ENCODE measurements around the gene CXorf58.
"Not testable (repeated sequence)": the region's sequence is repeated elsewhere in the genome, so short reads cannot be mapped to it uniquely, and the experiment has no call there.

The CXorf58 gene

DNA sequence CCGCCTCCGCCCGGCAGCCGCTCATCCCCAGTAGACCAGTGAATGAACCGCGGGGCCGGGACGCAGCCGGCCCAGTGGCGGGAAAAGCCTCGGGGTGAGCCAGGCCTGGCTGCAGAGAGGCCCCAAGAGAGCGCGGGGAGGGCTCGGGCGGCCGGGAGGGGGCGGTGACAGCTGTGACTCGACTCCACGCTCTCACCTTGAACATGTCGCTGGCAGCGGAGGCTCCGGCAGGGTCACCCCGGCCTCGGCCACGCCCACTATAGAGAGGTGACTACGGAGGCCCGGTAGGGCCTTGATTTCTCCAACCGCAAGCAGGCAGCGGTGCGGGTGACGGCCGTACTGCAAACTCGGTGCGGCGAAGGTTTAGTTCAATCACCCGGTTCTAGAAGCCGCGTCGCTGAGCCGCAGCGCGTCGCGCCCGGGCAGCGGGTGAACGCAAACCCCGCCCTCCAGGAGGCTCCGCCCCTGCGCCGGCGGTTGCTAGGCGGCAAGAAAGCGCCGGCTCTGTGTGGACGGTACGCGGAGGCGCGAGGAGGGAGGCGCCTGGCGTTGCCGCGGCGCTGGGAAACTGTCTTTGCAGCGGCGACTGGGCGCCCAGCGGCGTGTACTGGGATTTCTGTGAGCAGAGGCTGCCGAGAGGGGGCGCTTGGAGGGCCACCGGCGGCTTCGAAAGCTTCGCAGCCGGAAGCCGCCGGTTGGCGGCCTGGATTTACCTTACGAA lies at the start of gene CXorf58, which contains the start of gene APOO:
CXorf58 (plus strand) TSS at position 509 of the 721 bp plus-strand sequence. CDS start 2,297 bp downstream, outside the sequence.
APOO (minus strand) TSS at position 441 of the 721 bp plus-strand sequence; CDS start at position 205, 236 bp downstream.
- peak; percentile 94 for DNase-seq

DNA sequence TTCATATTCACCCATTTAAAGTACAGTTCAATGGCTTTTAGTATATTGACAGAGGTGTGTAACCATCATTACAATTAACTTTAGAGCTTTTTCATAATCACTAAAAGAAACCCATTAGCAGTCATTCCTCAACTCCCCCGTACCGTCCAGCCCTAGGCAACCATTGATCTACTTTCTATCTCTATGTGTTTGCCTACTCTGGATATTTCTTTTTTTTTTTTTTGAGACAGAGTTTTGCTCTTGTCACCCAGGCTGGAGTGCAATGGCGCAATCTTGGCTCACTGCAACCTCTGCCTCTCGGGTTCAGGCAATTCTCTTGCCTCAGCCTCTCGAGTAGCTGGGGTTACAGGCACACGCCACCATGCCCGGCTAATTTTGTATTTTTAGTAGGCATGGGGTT lies 48.6 kb upstream of the CXorf58 start:
- not testable (repeated sequence) for DNase-seq

DNA sequence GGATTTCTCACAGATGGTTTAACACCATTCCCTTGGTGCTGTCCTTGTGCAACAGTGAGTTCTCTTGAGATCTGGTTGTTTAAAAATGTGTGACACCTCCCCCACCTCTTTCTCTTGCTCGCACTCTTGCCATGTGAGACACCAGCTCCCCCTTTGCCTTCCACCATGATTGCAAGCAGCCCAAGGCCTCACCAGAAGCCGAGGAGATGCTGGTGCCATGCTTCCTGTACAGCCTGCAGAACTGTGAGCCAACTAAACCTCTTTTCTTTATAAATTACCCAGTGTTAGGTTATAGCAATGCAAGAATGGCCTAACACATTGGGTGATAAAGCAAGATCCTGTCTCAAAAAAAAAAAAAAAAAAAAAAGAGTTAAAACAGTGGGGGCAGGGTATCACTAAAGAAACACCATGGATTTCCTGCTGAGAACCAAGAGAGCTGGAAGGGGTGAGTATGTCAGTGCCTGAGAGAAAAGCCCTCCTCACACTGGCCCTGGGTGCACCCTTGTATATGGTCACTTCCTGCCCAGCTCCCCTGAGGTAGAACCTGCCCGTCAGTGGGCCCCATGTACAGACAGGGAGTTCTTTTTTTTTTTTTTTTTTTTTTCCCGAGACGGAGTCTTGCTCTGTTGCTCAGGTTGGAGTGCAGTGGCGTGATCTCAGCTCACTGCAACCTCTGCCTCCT lies 46.5 kb upstream of the CXorf58 start:
- DNase-seq: no peak

- DNase-seq: peak; percentile 16
These were observed 45.9 kb upstream of the CXorf58 start for GRCh38 chrX:23861952-23862351.

- no peak for DNase-seq
These were observed 43.0 kb upstream of the CXorf58 start for GRCh38 chrX:23864742-23865326.

DNA sequence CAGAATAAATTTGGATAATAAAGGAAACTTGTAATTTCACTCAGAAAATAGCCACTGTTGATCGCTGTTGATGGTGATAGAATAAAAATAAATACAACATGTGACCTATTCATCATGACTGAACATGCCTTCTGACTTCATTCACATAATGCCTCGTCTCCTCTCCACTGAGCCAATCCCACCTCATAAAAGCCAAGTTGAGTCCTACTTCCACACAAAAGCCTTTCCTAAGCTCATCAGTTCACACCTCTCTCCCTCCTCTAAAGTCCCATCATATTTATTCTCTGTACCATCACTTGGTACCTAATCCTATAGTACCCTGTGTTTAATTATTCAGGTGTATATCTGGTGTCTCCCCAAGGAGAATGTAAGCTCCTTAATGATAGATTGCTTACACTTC lies 37.8 kb upstream of the CXorf58 start:
- no peak for DNase-seq

DNA sequence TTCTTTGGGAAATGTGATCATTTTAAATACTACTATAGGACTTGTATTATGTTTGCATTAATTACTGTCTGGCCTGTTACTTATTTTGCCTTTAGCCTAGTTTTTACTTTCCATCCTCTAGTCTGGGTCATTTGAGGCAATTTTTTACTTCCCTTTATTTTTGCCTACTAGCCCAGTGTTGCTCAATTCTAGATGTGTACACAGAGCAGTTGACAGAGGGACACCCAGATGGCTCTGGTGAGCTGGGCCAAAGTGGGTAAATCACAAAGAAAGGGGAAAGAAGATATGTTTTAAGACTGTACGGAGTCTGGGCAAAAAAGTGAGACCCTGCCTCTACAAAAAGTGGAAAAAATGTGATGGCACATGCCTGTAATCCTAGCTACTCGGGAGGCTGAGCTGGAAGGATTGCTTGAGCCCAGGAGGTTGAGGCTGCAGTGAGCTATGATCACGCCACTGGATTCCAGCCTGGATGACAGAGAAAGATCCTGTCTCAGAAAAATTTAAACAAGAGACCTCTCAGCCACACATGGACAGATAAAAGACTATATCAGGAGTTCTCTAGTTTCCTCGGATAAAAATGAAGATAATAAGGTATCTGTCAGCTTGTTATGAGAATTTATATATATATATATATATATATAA lies 35.8 kb upstream of the CXorf58 start:
- DNase-seq: no peak

GRCh38 chrX:23879380-23880090 lies 28.3 kb upstream of the CXorf58 start:
- DNase-seq: no peak

DNA sequence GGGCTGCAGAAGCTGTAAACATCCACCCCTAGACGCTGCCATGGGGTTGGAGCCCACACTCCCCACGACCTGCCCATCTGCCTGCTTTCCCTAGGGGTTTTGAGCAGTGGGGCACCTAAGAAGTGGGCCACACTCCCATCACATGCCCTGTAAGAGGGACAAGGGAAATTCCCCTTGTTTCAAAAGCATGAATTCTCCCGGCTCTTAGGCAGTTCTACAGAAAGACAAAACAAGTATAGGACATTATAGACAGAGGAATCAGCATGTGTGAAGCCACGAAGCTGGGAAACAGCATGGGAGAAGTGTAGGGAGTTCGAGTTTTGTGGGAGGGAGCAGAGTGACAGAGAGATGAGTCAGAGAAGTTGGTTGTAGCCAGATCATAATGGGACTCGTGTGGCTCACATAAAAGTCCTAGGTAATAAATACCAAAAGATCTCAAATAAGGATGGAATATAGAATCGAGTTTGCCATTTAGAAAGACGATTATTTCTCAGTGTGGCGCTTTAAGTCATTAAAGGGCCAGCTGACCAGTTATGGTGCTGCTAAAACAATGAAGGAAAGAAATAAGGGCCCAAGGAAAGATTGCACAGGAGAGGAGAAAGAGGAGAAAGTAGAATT lies 24.0 kb upstream of the CXorf58 start:
- no peak for DNase-seq

DNA sequence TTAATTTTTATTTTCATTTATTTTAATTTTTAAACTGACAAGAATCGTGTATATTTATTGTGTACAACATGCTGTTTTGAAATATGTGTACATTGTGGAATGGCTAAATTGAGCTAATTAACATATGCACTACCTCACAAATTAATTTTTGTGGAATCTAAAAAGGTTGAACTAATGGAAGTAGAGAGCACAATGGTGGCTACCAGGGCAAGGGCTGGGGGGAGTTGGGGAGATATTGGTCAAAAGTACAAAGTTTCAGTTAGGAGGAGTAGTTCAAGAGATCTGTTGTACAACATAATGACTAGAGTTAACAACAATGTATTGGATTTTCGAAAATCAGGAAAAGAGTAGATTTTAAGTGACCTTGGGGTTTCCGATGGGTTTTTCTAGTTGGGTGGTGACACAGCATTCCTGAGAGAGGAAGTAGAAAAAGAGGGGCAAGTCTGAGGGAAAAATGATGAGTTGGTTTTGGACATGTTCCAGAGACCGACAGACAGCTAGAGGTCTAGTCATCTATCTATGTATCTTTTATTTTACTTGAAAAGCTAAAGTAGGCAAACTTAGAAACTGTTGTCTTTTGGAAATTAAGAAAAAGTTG lies 23.3 kb upstream of the CXorf58 start:
- DNase-seq: no peak

DNA sequence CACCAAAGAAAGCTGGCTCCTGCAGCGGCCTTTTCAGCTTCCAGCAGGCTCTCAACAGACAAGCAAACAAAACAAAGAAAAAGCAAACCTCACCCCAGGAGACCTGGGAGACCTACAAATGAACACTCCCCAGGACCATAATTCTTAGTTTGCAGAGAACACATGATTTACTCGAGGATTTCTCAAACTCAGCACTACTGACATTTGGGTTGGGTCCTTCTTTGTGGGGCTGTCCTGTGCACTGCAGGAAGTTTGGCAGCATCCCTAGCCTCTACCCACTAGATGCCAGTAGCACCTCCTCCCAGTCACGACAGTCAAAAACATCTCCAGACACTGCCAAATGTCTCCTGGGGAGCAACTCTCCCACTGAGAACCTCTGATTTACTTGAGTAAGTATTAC lies 22.0 kb upstream of the CXorf58 start:
- no peak for DNase-seq

DNA sequence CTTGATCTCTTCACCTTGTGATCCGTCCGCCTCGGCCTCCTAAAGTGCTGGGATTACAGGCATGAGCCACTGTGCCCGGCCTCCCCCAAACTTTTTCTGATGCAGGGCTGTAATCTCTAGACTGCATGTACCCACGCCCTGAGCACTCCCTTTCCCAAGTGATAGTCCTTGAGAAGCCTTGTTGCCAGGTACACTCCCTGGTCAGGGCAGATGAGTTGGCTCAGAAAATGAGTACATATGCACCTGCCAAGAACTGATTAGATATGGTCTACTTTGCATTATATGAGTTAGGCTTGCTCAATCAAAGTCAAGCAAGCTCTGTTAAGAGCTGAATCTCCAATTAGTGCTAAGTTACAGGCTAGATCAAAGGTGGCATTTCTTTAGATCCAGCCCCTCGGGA lies 20.4 kb upstream of the CXorf58 start:
- no peak for DNase-seq

- no peak for DNase-seq
These were observed 19.9 kb upstream of the CXorf58 start for GRCh38 chrX:23887918-23888317.

DNA sequence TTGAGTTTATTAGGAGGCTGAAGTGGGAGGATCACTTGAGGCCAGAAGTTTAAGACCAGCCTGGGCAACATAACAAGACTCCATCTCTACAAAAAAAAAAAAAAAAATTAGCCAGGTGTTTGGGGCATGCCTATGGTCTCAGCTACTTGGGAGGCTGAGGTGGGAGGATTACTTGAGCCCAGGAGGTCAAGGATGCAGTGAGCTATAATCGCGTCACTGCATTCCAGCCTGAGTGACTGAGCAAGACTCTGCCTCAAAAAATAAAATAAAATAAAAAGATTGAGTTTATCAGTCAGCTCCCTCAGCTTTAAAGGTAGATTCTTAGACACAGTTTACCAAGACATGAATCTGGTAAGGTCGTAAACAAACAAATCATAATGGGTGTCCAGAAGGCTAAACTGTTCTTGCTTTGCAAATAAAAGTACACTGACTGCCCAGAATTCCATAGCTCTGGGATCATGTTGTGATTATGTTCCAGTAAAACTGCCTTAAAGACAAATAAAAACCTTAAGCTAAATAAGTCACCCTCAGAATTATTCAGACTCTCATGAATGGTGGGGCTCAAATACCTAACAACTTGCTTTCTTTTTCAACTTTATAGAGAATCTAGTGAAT lies 18.8 kb upstream of the CXorf58 start:
- DNase-seq: no peak

DNA sequence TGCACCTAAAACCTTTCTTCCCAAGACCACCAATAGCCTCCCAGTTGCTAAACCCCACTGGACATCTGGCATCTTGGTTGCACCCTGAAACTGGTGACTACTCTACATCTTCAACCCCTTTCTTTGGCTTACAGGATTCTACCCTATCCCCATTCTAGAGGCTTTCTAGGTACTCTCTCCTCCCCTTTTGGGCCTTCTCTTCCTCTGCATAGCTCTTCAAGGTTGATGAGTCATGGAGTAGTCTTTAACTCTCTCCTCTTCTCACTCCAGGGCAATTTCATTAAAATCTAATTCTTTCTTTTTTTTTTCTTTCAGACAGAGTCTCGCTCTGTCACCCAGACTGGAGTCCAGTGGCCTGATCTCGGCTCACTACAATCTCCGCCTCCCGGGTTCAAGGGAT lies 16.9 kb upstream of the CXorf58 start:
- DNase-seq: no peak

GRCh38 chrX:23894993-23895392 lies 12.8 kb upstream of the CXorf58 start:
- not testable (repeated sequence) for DNase-seq

DNA sequence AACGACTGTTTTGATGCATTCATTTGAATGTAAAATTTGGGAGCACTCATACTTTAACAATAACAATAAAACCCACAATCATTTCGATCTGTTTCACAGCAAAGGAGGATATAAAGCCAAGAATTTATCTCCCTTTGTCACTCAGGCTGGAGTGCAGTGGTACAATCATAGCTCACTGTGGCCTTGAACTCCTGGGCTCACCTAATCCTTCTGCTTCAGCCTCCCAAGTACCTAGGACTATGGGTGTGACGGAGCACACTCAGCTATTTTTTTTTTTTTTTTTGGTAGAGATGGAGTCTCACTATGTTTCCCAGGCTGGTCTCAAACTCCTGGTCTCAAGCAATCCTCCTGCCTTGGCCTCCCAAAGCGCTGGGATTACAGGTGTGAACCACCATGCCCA lies 11.3 kb upstream of the CXorf58 start:
- DNase-seq: not testable (repeated sequence)

DNA sequence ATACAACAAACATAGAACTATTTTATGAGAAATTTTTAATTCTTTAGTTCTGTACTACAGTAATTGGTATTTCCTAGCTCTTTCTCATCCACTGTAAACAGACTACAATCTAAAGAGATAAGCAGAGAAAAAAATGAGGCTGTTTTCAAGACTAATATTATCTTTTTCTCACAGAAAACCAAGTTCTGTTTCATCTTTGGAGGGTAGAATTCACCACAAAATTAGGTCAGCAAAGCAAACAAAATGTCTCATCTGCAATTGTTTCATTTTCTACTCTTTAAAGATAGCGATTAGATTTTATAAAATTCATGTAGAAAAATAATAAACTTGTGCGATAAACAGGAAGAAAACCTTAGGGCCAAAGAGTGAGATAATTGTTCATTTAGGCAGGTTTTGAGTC lies 10.8 kb upstream of the CXorf58 start:
- no peak for DNase-seq

GRCh38 chrX:23898412-23898959 lies 9.3 kb upstream of the CXorf58 start:
- no peak for DNase-seq

DNA sequence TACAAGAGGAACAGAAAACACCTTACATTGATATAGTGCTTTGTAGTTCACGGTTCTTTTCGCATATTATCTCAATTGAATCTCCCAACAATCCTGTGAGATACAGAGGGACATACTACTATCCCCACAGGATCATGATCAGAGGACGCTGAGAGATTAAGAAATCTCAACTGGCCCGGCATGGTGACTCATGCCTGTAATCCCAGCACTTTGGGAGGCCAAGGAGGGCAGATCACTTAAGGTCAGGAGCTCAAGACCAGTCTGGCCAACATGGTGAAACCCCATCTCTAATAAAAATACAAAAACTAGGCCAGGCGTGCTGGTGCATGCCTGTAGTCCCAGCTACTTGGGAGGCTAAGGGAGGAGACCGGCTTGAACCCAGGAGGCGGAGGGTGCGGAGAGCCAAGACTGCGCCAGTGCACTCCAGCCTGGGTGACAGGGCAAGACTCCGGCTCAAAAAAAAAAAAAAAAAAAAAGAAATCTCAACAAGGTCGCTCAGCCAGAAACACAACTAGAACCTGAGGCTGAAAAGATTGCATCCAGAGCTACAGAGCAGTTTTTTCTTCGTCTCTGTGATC lies 7.5 kb upstream of the CXorf58 start:
- DNase-seq: no peak

DNA sequence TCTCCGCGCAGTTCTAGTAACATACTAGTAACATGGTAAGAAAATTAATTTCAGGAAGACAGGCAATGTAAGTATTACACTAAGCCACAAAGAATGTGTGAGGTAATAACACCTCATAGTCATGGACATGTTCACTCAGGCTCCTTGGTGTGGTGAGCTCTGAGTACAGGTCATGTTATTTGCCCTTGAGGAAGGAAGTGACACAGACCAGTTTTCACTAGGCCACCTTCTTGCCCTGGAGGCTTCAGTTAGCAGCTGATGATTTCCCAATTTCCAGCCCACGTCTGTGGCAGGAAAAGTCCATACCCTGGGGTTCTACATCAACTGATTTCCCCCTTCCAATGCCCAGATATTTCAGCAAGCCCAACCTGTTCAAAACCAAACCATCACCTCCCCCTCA lies 6.7 kb upstream of the CXorf58 start:
- peak; percentile 33 for DNase-seq

All from activated CD4-positive, alpha-beta T cell treated with anti-CD3 and anti-CD28 coated beads, Interleukin-2, amount 50 U/mL, for 16 hours (primary cell).